GM19397 (cell line): Measurements from ENCODE around the gene IRX4.
"Not testable (repeated sequence)": the region's sequence is repeated elsewhere in the genome, so short reads cannot be mapped to it uniquely, and the experiment has no call there.

Source experiments
- ATAC-seq: cut with Tn5 transposase; IDR thresholded peaks from one replicate; pipeline ENCODE4 v1.9.1; 2021; ENCODE audit warnings: mild to moderate bottlenecking, moderate library complexity; ENCODE audit not compliant: unreplicated experiment

IRX4 gene

DNA sequence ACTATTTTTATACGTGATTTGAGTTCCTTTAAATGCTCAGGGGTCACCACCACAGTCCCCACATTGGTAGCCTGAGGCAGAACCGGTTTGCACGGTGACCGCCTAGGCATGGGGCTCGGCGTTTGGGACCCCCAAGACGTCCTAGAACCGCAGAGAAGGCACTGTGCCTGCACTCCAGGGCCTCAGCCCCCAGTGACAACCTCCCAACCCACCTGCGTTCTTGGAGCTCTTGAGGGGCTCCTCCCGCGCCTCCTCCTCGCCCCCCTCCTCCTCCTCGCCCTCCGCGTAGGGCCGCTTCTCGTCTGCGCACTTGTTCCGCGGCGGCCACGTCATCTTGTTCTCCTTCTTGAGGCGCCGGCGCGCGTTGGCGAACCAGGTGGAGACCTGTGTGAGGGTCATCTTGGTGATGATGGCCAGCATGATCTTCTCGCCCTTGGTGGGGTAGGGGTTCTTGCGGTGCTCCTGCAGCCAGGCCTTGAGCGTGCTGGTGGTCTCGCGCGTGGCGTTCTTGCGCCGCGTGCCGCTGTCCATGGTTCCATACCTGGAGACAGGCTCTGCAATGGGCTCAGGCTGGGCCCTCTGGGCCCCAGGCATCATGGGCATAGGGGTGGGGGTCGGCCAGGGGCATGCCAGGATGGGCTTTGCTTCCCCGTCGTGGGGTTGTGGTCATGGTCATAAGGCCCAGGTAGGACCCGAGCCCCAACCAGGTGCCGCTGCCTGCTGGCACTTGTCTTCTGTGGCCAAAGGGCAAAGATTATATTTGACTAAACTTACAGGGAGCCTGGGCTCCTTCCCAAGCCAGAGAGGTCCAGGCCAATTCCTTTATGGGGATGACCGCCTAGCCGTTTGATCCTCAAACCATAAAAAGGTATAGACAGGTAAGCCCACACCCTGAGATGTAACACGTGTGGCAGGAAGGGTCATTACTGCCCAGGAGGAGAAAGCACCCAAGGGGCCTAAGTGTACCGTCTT, 3.1 kb downstream of the IRX4 start:
- no peak for ATAC-seq

DNA sequence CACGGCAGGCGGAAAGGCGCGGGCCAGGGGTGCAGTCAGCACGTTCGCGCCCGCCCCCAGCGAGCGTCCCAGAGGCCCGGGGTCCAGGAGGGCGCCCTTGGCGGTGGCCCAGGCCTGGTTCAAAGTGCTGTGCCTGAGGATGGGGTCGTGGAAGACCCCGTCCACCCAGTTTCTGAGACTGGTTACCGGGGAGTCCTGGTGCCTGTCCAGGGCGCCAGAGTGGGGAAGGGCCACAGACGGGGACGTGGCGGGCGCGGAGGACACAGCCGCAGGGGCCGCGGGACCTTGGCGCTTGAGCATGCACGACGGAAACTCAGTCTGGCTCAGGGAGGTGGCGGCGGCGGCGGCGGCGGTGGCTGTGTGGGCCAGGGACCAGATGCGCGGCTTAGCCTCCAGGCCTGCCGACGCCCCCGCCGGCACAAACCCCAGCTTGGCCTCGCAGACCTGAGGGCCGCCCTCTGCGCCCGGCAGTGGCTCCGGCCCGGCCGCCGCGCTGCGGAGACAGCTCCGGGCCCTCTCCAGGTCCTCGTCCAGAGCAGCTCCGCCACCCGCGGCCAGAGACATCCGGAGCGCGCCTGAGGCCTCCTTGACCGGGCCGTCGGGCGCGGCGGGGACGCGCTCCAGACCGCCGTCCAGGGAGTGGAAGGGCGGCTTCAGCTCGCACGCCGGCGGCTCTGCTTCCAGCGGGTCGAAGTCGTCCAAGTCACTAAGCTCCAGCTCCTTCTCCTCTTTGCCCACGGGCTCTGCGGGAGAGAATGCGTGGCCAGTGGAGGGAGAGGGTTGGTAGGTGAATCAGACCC, 4.5 kb downstream of the IRX4 start:
- no peak for ATAC-seq

DNA sequence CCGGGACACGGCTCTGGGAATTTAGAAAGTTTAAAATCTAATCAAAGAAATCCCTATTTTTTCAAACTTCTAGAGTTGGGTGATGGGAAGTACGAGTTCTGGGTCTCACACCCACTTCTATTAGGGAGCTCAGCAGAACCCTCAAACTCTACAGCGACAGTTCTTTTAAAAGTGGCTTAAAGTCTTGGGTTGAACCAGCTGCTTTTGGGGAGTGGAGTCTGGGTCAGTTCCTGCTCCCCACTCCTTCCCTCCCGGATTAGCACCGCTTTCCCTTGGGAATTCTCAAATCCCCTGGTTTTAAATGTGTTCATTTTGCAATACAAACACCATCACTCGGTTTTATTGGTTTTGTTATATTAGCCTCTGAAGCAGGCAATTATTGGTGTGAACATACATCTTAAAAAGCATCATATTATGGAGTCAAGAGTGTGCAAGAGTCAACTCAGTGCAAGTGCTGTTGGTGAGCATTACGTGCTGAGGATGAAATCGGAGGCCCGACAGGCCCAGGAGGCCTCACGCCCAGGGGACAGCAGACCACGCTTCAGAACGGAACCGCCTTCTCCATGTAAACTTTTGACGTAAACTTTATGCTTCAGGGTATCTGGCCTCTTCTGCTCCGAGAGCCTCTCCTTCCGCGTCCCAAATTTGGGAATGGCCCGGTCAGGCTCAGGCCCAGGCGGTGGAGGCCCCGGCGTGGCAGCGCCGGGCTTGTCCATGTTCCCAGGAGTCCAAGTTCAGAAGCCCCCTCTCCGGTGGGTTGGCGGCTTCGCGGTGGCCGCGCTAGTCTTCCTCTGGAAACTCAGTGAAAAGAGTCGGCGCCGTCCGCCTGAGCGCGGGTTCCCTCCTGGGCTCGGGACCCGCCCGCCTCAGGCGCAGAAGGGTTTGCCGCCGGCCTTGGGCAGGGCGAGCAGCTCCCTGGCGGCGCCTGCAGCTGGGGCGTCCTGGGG, 5.3 kb downstream of the IRX4 start:
- no peak for ATAC-seq

DNA sequence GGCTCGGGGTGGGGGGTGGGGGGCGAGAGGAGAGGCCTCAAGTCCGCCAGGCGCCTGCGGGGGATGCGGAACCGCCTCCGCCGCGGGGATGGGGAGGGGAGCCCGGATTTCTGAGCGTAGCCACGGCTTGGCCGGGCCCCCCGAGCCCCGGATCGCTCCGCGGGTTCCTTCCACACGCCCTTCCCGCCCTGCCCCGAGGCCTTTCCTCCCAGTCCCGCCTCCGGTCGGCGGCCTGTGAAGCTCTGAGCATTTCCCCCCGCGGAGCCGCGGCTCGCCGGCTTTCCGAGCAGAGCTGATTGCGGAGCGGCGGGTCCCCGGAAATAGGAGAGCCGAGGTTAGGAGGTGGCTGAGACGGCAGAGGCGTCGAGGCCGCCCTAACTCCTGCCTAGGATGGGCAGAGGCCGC, 6.1 kb downstream of the IRX4 start:
- ATAC-seq = no peak

DNA sequence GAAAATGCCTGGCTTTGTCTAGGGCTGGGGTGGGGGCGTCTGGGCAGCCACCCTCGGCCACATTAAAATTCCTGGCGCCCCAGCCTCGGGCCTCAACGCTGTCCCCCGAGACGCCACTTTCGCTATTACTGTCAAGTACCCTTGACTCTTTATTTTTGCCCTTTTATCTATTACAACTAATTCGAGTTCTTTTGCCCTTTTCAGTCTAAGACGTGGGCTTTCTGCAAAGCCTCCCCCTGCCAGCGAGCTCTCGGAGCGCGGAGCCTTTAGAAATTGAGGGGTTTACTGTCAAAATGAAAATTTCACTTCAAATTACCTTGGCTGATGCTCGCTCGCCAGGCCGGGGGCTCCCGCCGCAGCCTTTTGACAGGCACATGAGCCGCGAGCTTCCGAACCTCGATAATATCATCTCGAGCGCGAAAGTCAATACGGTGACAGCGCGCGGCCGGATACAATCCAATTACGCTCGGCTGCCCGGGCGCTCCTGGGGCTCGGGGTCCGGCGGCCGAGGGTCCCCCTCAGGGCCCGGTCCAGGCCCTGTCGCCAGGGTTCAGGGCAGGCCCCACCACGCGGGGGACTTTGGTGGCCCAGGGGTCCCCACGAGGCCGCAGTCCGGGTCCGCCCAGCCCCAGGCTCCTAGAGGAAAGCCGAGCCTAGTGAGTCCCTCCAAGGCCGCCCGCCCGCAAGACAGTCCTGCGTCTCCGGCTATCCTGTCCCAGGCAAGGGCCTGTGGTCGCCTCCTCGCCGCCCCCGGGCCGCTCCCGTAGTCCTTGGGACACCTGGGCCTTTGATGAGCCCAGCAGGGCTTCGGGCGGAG, 6.7 kb downstream of the IRX4 start:
- no peak for ATAC-seq

DNA sequence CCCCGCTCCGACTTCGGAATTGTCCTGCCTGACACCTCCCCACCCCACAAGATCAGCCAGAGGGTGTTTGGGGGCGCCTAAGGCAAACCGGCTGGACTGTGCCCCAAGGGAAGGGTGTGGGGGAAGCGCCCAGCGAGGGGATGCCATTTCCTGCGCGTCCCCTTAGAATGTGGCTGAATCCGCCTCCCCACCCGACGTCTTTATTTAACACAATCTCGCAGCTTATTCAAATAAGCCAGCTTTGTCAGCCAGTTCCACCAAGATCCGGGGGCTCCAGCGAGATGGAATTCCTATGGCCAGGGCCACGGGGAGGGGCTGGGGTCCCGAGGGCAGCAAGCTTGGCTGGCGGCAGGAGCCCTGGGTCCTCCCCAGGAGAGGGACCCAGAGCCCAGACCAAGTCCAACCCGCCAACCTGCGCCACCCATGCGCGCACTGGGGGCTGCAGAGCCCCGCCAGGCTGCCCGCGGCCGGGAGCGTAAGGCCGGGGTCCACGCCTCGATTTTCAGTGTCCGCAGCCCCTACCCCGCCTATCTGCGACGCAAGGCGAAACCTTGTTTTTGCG, 7.4 kb downstream of the IRX4 start:
- no peak for ATAC-seq

DNA sequence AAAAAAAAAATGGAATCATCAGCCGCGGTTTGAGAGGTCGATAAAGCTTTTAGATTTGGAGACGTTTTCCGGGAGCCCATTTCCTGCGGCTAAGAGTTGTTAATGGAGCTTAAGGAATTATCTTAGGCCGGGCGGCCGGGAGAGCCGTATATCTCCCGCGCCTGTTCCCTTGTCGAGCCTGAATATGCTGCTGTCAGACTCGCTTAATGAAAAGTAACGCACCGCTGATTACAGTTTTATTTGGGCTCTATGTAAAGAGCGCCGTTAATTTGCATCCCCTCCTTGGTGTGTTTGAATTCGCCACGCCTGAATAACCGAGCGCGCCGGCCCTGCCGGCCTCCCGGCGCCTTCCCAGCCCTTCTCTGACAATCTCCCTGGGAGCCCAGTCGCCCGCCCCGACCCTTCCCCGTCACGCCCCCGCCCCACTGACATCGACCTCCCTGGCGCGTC, 7.9 kb downstream of the IRX4 start:
- ATAC-seq = no peak

DNA sequence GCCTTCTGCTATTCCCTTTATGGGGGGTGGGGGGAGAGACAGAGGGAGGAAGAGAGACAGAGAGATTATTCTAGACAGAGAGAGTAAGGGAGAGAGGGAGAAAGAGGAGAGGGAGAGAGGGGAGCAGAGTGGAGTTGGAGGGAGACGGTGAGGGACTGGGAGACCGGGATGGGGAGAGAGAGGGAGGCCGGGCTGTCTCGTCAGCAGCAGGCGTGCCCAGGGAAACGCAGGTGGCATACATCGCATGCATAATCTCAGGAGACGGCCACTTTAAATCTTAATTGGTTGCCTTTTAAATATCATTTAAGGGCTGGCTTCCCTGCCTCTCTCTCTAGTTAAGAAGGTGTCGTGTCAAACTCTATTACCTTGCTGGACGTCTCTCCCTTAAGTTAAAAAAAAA, 8.4 kb downstream of the IRX4 start:
- no peak for ATAC-seq

DNA sequence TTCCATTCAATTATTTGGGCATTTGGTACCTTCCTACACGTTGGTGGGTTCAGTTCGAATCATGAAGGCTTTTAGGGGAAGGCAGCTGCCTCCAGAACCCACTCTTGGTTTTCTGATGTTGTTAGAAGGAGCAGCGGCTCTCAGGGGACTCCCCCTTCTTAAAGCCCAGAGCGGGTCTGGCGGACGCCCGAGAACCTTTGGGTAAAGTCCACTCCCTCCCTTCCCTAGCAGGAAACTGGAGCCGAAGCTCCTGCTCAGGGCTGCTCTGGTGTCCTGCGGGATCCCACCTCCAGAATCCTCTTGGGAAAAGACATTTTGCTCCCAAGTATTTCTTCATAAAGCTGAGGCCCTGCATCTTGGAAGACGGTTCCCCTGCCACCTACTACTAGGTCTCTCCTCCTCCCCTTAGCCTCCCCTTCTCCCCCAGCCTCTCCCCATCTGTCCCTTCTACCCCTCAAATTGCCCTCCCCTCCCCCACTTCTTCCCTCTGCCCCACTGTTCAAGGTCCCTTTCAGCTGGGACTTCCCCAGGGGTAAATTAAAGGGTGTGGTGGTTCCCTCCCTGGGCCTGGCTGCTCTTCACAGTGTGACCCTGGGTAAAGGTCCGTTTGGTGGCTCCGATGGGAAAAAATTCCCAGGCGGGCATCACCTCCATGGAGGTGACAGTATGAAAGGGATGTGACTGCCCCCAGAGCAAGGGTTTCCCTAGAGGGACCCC, 9.3 kb downstream of the IRX4 start:
- ATAC-seq = no peak

DNA sequence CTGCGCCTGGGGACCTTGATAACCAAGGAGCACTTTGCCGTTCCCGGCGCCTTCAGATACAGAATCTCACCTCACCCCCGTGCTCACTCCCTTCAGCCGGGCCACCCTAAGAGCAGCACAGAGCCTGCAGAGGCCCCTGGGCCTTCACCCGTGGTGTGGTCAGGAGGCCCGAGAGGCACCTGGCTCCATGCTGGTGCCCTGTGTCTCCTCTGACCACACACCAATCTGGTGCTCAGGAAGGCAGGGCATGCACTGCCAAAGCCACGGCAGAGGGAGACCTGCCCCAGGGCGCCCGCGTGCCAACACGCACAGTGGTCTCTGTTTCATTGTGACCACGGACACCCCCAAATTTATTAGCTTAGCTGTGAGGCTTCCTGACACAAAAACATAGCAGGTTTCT, 11.3 kb downstream of the IRX4 start:
- no peak for ATAC-seq

DNA sequence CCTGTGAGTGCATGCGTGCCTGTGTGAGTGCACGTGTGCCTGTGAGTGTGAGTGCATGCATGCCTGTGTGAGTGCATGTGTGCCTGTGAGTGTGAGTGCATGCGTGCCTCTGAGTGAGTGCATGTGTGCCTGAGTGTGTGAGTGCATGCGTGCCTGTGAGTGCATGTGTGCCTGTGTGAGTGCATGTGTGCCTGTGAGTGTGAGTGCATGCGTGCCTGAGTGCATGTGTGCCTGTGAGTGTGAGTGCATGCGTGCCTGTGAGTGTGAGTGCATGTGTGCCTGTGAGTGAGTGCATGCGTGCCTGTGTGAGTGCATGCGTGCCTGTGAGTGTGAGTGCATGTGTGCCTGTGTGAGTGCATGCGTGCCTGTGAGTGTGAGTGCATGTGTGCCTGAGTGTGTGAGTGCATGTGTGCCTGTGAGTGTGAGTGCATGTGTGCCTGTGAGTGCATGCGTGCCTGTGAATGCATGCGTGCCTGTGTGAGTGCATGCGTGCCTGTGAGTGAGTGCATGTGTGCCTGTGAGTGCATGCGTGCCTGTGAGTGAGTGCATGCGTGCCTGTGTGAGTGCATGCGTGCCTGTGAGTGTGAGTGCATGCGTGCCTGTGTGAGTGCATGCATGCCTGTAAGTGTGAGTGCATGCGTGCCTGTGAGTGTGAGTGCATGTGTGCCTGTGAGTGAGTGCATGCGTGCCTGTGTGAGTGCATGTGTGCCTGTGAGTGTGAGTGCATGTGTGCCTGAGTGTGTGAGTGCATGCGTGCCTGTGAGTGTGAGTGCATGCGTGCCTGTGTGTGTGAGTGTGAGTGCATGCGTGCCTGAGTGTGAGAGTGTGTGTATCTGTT, 12.1 kb downstream of the IRX4 start:
- ATAC-seq = not testable (repeated sequence)

DNA sequence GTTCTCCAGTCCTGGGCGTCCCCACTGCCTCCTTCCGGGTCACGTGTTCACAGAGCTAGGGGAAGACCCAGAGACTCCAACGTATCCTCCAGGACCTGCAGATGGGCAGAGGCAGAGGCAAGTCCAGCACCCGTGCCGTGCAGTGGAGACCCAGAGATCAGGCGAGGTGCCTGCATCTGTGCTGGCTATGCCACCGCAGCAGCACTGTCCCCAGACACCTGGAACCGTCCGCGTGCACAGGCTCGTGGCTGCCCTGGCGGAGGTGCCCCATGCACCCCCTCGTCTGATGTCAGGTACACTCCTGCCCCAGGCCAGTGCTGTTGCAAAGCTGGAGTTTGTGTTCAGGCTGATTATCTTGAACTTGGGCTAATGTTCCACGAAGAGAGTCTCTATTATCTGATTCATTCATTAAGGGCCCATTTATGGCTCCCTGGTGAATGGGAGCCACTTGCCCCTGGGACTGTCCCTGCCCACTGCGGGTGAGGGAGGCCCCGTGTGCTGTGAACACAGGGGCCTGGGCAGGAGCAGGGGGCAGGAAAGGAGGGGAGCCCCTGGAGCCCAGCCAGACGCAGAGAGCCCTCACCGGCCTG, 13.7 kb downstream of the IRX4 start:
- no peak for ATAC-seq

DNA sequence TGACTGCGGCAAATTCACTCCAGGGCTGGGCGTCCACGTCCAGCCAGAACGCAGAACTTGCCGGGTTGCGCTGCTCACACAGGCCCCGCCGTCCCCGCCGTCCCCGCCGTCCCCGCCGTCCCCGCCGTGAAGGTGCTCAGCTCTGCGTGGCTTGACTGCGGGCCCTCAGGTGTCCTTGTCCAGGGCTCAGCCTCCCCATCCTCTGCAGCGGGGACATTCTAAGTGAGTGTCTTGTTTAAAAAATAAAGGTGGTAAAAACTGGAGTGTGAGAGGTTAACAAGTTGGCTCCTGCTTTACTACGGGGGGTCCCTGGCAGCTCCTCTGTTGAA, 14.9 kb downstream of the IRX4 start:
- ATAC-seq = no peak

DNA sequence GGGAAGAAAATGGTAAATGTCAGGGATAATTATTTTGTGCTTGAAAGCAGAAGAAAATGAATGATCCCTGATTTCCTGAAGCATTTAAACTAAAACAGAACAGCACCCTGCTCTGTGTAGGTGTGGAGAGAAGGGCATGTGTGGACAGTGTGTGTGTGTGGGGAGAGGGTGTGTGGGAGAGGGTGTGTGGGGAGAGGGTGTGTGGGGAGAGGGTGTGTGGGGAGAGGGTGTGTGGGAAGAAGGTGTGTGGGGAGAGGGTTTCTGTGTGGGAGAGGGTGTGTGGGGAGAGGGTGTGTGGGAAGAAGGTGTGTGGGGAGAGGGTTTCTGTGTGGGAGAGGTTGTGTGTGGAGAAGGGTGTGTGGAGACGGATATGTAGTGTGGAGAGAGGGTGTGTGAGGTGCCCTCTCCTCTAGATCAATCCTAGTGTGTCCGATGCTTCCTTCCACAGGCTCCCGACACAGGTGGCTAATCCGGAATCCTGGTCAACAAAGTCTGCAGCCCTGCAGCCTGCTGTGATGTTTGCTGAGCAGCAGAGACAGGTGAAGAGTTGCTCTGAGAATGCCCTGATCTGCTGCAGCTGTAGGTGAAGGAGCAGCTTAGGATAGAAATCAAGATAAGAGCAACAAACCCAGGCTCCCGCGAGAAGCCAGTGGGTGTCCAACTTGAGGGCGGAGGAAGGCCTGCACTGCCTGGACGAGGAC, 15.5 kb downstream of the IRX4 start:
- ATAC-seq = no peak

DNA sequence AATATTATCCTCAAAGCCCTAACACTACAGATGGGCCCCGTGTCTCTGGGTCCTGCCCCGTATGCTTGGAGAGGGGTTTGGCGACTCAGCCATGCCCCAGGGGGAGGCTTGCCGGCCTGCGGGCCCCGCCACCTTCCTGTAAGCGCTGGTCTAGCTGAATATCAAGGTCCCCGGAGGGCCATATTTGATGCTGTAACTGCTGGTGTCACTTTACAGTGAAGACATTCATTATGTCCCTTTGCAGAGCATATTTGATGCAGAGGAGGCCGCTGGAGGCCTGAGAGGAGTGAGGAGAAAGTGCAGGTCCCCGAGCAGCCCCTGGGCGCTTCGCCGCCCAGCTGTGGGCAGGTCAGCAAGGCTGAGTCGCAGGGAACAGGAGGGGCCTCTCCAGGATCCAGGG, 16.8 kb downstream of the IRX4 start:
- no peak for ATAC-seq

DNA sequence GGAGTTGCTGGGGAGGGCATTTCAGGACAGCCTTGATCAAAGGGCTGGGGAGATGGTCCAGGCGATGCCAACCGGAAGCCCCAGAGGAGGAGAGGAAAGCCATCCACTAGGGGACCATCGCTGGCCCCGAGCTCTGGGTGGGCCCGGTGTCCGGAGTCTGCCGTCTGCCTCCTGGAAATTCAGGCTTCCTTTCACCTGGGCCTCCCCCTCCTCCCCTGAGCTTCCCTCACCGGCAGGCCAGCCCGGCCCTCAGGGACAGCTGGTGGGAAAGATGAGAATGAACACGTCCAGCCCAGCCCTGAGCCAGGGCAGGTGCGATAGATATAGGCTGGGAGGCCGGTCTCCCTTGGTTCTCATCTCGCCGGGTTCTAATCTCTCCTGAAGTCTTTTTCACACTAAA, 17.2 kb downstream of the IRX4 start:
- no peak for ATAC-seq

DNA sequence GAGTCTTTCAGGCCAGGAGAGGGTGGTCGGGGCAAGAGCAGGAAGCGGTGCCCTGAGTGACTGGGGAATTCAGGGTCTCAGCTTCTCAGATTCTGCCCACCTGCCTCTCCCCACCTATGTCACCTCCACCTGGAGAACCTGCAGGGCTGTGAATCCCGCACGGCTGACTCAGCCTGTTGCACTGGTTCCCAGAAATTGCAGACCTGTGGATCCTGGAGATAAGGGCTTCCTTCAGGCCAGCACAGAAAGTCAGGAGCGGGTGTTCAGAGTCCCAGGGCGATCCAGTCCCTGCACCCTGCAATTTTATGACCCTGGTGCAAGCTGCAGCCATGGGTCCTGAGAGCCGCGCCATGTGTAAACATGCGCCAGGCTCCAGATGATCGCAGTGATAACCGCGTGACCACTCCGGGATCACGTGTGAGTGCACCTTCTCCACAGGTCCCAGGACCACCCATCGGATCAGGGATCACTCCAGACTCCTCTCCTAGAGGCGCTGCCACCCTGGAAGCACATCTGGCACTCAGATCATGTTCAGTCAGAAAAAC, 17.8 kb downstream of the IRX4 start:
- ATAC-seq = no peak
